Measurements from ENCODE around the gene ZMIZ1. TPM values are rescaled to one million over a fixed set of nuclear protein-coding genes. Genes with fewer than 3 reads are reported as not detected.

The ZMIZ1 gene
- total RNA-seq, 1 experiment from 2014 or later = 28.4 TPM

DNA sequence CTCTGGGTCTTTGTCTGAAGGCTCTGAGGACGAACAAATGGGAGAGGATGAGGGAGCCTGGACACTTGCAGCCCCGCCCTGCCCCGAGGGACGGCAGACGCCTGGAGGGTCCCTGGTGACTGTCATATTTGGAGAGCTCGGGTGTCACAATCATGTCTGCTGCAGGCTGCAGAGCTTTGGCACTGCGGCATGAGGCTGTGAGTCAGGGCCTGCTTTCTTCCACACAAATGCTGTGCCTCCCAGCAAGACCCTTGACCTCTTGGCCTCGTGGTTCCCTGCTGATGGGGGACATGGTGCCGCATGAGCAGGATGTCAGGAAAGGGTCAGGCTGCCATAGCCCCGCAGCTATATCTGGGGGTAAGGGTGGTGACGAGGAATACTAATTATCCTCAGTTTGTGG is 213.6 kb downstream of the ZMIZ1 start:
- H2AFZ ChIP-seq (ENCODE audit: low read depth, low read length, poor library complexity, severe bottlenecking) = no peak overlapping the region
- BruUV-seq (replicated peaks) = no TSS peak
- H3K27ac ChIP-seq (ENCODE audit: low read depth, low read length) = no peak overlapping the region
- H3K27me3 ChIP-seq (ENCODE audit: insufficient read depth, low read length) = no peaks in the 10 kb centered on the region
- no peak for TF ChIP-seq YY1 (IDR thresholded peaks at IDR 0.05; ENCODE audit: extremely low read depth, insufficient replicate concordance, low read depth, low read length)
- TF ChIP-seq, protein P1, sequence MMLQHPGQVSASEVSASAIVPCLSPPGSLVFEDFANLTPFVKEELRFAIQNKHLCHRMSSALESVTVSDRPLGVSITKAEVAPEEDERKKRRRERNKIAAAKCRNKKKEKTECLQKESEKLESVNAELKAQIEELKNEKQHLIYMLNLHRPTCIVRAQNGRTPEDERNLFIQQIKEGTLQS (IDR thresholded peaks at IDR 0.05) = no peak
- no peak for TF ChIP-seq FOSL1 (IDR thresholded peaks at IDR 0.05; ENCODE audit: low read depth)
- TF ChIP-seq, protein P2, sequence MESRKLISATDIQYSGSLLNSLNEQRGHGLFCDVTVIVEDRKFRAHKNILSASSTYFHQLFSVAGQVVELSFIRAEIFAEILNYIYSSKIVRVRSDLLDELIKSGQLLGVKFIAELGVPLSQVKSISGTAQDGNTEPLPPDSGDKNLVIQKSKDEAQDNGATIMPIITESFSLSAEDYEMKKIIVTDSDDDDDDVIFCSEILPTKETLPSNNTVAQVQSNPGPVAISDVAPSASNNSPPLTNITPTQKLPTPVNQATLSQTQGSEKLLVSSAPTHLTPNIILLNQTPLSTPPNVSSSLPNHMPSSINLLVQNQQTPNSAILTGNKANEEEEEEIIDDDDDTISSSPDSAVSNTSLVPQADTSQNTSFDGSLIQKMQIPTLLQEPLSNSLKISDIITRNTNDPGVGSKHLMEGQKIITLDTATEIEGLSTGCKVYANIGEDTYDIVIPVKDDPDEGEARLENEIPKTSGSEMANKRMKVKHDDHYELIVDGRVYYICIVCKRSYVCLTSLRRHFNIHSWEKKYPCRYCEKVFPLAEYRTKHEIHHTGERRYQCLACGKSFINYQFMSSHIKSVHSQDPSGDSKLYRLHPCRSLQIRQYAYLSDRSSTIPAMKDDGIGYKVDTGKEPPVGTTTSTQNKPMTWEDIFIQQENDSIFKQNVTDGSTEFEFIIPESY (IDR thresholded peaks at IDR 0.05; ENCODE audit: extremely low read depth, insufficient replicate concordance, low read length) = no peak
- no peak for TF ChIP-seq SIN3A (IDR thresholded peaks at IDR 0.05; ENCODE audit: low read depth)
- TF ChIP-seq ZNF274 (IDR thresholded peaks at IDR 0.05; ENCODE audit: low read depth, low read length) = no peak
- no peak for TF ChIP-seq JUND (IDR thresholded peaks at IDR 0.05)
- TF ChIP-seq, protein P3, sequence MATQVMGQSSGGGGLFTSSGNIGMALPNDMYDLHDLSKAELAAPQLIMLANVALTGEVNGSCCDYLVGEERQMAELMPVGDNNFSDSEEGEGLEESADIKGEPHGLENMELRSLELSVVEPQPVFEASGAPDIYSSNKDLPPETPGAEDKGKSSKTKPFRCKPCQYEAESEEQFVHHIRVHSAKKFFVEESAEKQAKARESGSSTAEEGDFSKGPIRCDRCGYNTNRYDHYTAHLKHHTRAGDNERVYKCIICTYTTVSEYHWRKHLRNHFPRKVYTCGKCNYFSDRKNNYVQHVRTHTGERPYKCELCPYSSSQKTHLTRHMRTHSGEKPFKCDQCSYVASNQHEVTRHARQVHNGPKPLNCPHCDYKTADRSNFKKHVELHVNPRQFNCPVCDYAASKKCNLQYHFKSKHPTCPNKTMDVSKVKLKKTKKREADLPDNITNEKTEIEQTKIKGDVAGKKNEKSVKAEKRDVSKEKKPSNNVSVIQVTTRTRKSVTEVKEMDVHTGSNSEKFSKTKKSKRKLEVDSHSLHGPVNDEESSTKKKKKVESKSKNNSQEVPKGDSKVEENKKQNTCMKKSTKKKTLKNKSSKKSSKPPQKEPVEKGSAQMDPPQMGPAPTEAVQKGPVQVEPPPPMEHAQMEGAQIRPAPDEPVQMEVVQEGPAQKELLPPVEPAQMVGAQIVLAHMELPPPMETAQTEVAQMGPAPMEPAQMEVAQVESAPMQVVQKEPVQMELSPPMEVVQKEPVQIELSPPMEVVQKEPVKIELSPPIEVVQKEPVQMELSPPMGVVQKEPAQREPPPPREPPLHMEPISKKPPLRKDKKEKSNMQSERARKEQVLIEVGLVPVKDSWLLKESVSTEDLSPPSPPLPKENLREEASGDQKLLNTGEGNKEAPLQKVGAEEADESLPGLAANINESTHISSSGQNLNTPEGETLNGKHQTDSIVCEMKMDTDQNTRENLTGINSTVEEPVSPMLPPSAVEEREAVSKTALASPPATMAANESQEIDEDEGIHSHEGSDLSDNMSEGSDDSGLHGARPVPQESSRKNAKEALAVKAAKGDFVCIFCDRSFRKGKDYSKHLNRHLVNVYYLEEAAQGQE (IDR thresholded peaks at IDR 0.05; ENCODE audit: low read depth) = no peak
- no peak for TF ChIP-seq SRF (IDR thresholded peaks at IDR 0.05; ENCODE audit: low read depth)
- no peak for TF ChIP-seq TCF7L2 (IDR thresholded peaks at IDR 0.05; ENCODE audit: borderline replicate concordance, extremely low read depth, insufficient read depth, insufficient read length)
- TF ChIP-seq POLR2AphosphoS5 (IDR thresholded peaks at IDR 0.05; ENCODE audit: low read depth, low read length) = no peak
- ChIA-PET POLR2A (no interaction called here), RAD21 (ENCODE audit: low non-redundant PET in 1 of 2, low total read pairs in 2 of 2, uncharacterized antibody in 2 of 2, unreplicated experiment in 2 of 2) (no interaction called here), CTCF (no interaction called here)
- H4K20me1 ChIP-seq (ENCODE audit: insufficient read depth) = no peaks in the 10 kb centered on the region
- no peak overlapping the region for H3K4me3 ChIP-seq (replicated peaks in 1 of 2; ENCODE audit: low read depth in 1 of 2, low read length in 2 of 2)
- no peaks in the 10 kb centered on the region for H3K9me2 ChIP-seq (ENCODE audit: insufficient read depth)
- H3K9ac ChIP-seq (ENCODE audit: low read length) = no peak overlapping the region
- no peaks in the 10 kb centered on the region for H3K9me3 ChIP-seq (ENCODE audit: control insufficient read depth in 1 of 2, insufficient read depth in 1 of 2, low read depth in 1 of 2, low read length in 2 of 2)
- ATAC-seq (no peak), DNase-seq (ENCODE audit: low read depth, low spot score) (no peak)
- H3K4me2 ChIP-seq (ENCODE audit: low read length) = no peak overlapping the region
- H3K4me1 ChIP-seq (ENCODE audit: control insufficient read depth in 1 of 2, insufficient read depth in 2 of 2, low read length in 2 of 2) = 0 out of 4 replicates have a peak, but pooled peaks cover 0 to 4% of the 10 kb centered on the region in 2 experiments
- H3K36me3 ChIP-seq (ENCODE audit: control insufficient read depth in 1 of 2, insufficient read depth in 2 of 2, low read length in 2 of 2) = no peaks in the 10 kb centered on the region; a peak in 1 of 4 replicates
- no peaks in the 10 kb centered on the region for H3K79me2 ChIP-seq (ENCODE audit: insufficient read depth, low read length)
- intact Hi-C loops (cut with micrococcal nuclease) = no loop called here
